Sigmoid colon (tissue), 4 donors: ENCODE results near the gene GJC2.

ENCODE experiments used
- CTCF ChIP-seq, 4 experiments: fragments of 450-650 bp in 3 of 4; fragments of 200-600 bp in 1 of 4; IDR thresholded peaks; one replicate each; pipeline ENCODE4 v1.5.1; 2016 to 2019; ENCODE audit warnings: antibody characterized with exemption in 4 of 4, mild to moderate bottlenecking in 3 of 4, moderate library complexity in 2 of 4
- EP300 ChIP-seq, 4 donors: sonication (generic); formaldehyde crosslinking; IDR thresholded peaks; one replicate each; pipeline ENCODE4 v1.6.1; 2017; ENCODE audit warnings: antibody characterized with exemption in 4 of 4
- POLR2A ChIP-seq, 2 donors: fragments of 450-650 bp; IDR thresholded peaks; one replicate each; pipeline ENCODE4 v1.6.1; 2016; ENCODE audit warnings: antibody characterized with exemption in 2 of 2, mild to moderate bottlenecking in 2 of 2, moderate library complexity in 2 of 2
- POLR2AphosphoS5 ChIP-seq, 4 donors: sonication (generic); formaldehyde crosslinking; IDR thresholded peaks; one replicate each; pipeline ENCODE4 v1.6.1; 2017; ENCODE audit warnings: antibody characterized with exemption in 4 of 4

- TF ChIP-seq CTCF (IDR thresholded peaks at IDR 0.05) (no peak), EP300 (IDR thresholded peaks at IDR 0.05) (no peak), POLR2AphosphoS5 (IDR thresholded peaks at IDR 0.05) (no peak), POLR2A (IDR thresholded peaks at IDR 0.05) (no peak)
These were observed 48.1 kb upstream of the GJC2 start for GRCh38 chr1:228101614-228101993.
